Naive thymus-derived CD8-positive, alpha-beta T cell (primary cell): ENCODE data around the gene CYTH1. TPM values are rescaled to one million over a fixed set of nuclear protein-coding genes. Genes with fewer than 3 reads are reported as not detected.

Source experiments
- ATAC-seq, 2 donors: fragments of 150-1000 bp; cut with Tn5 transposase in 1 of 2; sonication (Bioruptor Pico), chemical (Tn5 transposase) in 1 of 2; 1 replicate in 1 of 2; 2 replicates in 1 of 2; pipeline ENCODE4 v1.10.0; 2021; ENCODE audit warnings: mild to moderate bottlenecking in 2 of 2, moderate library complexity in 2 of 2
- POLR2A ChIA-PET: fragments of 350-600 bp; sonication (Branson Sonifier 250); formaldehyde crosslinking; loops from one replicate; lab custom pipeline; 2021; ENCODE audit warnings: antibody characterized with exemption; lab: Charles Lee
- DNase-seq, 10 donors: peaks; one replicate each; pipeline versions ENCODE4 v3.0.0 to v3.0.0-alpha.2; 2020 to 2022
- H3K27ac Mint-ChIP-seq, 10 donors: one replicate each; pipeline ENCODE4 v1.8.0; 2020 to 2022; ENCODE audit warnings: mild to moderate bottlenecking in 10 of 10, mixed read lengths in 10 of 10, moderate library complexity in 4 of 10, inconsistent platforms in 1 of 10
- H3K27me3 Mint-ChIP-seq, 5 donors: one replicate each; pipeline ENCODE4 v1.8.0; 2021 to 2022; ENCODE audit warnings: mixed read lengths in 5 of 5
- H3K36me3 Mint-ChIP-seq, 3 donors: one replicate each; pipeline ENCODE4 v1.8.0; 2020 to 2022; ENCODE audit warnings: mixed read lengths in 3 of 3, mild to moderate bottlenecking in 2 of 3, inconsistent platforms in 1 of 3
- H3K4me1 Mint-ChIP-seq, 4 donors: one replicate each; pipeline ENCODE4 v1.8.0; 2021 to 2022; ENCODE audit warnings: mixed read lengths in 4 of 4
- H3K4me3 Mint-ChIP-seq, 10 donors: one replicate each; pipeline ENCODE4 v1.8.0; 2020 to 2022; ENCODE audit warnings: mild to moderate bottlenecking in 10 of 10, mixed read lengths in 10 of 10, moderate library complexity in 6 of 10, inconsistent platforms in 1 of 10
- H3K9me3 Mint-ChIP-seq, 9 donors: one replicate each; pipeline ENCODE4 v1.8.0; 2020 to 2022; ENCODE audit warnings: mixed read lengths in 9 of 9, mild to moderate bottlenecking in 3 of 9, inconsistent platforms in 1 of 9, moderate library complexity in 1 of 9
- polyA plus RNA-seq, 3 donors: library from polyadenylated mRNA; unstranded; fragments of 300-500 nt; fragmentation: Illumina TruSeq; gene quantifications; one replicate each; pipeline ENCODE4 v1.2.3, GENCODE V29; 2021
- total RNA-seq, 8 experiments: library from RNA in 2 of 8; stranded (reverse) in 2 of 8; gene quantifications; one replicate each; pipeline ENCODE4 v1.2.3 and lab custom pipeline; 2021 to 2026

Gene CYTH1
- total and polyA plus RNA-seq, 5 experiments from 2014 or later: 220 to 423 (median 320) TPM

DNA sequence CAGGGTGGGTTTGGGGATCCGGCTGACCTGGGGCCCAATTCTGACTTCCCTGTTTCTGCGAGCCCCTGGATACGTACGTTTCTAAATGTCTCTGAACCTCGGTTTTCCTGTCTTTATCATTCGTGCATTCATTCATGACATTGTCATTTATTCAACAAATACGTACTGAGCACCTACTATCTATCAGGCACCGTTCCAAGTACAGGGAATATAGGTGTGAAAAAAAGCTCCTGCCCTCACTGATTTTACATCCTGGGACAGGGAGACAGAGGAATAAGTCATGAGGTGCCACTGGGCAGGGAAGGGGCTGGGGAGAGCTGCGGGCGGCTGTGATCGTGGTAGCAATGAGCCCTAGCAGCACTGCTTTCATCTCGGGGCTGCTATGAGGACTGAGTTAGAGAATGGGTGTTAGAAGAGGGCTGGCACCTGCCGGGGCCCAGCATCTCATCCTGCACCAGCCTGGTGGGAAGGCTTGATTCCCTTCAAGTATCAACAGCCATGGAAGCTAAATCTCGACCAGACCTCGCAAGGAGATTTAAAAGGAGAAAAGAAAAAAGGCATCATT lies 116.6 kb downstream of the CYTH1 start:
- H3K36me3 Mint-ChIP-seq: peaks cover 0 to 14% (median 2%) of the 10 kb centered on the region in 3 donors
- H3K27me3 Mint-ChIP-seq: no peaks in the 10 kb centered on the region
- H3K9me3 Mint-ChIP-seq: no peaks in the 10 kb centered on the region
- peaks cover 27 to 43% (median 36%) of the 10 kb centered on the region in 4 donors for H3K4me1 Mint-ChIP-seq
- peak overlapping the region; percentile 64 to 93 (median 87) for H3K27ac Mint-ChIP-seq
- DNase-seq (peak in 1 of 10 donors; percentile 19), ATAC-seq (peak; percentile 62 to 68)
- POLR2A ChIA-PET: interaction anchor here (1.0 to 1.5 kb wide), 4 partner anchors 10 to 536 kb away, joined by 3 to 11 read pairs (median 4); no protein-coding TSS in a partner anchor
- peak overlapping the region; percentile 45 to 84 (median 73) for H3K4me3 Mint-ChIP-seq

DNA sequence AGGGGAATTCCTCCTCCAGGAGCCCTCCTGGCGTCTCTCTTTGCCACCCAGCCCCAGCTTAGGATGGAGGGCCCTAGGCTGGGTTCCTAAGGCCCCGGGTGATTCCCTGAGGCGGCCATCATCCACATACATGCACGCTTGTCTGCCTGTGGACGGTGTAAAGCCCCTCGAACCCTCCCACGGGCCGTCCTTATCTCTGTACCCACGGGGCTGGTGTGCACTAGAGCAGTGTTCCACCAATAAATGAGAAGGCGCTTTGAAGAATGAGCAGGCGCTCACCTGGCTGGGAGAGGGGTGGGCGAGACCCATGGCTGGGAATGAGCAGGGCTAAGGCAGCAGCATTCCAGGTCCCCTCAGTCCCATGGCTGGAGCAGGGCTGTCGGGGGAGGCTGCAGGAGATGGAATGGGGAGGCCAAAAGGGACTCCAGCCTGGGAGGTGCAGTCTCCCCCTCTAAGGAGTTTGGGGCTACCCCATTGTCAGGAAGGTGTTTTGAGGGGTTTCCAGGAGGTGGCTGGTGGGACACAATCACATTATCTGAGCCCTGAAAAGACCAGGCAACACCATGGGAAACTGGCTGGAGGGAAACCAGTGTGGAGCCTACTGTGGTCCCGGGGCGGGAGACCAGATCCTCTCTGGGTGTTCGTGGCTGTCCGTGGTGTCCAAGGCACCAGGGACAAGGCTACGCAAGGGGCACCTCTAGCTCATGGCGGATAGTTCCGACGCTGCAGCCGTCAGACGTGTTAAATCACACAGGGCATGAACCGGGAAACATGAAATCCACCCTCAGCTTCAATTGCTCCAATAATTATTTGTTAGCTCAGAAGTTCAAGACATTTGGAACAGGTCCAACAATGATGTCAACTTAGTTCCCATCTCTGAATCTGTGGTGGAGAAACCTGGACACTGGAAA lies 117.3 kb downstream of the CYTH1 start:
- DNase-seq (no peak), ATAC-seq (no peak)
- Mint-ChIP-seq H3K36me3 (peaks cover 0 to 14% (median 2%) of the 10 kb centered on the region in 3 donors), H3K27ac (peak overlapping the region in 8 of 10 donors; percentile 7 to 88 (median 76)), H3K4me3 (peak overlapping the region in 7 of 10 donors; percentile 8 to 84 (median 66)), H3K27me3 (no peaks in the 10 kb centered on the region), H3K4me1 (peaks cover 24 to 40% (median 34%) of the 10 kb centered on the region in 4 donors), H3K9me3 (no peaks in the 10 kb centered on the region)
- POLR2A ChIA-PET: interaction anchor here (1.0 to 1.5 kb wide), 2 partner anchors 10 to 535 kb away, joined by 3 to 5 read pairs; no protein-coding TSS in a partner anchor

DNA sequence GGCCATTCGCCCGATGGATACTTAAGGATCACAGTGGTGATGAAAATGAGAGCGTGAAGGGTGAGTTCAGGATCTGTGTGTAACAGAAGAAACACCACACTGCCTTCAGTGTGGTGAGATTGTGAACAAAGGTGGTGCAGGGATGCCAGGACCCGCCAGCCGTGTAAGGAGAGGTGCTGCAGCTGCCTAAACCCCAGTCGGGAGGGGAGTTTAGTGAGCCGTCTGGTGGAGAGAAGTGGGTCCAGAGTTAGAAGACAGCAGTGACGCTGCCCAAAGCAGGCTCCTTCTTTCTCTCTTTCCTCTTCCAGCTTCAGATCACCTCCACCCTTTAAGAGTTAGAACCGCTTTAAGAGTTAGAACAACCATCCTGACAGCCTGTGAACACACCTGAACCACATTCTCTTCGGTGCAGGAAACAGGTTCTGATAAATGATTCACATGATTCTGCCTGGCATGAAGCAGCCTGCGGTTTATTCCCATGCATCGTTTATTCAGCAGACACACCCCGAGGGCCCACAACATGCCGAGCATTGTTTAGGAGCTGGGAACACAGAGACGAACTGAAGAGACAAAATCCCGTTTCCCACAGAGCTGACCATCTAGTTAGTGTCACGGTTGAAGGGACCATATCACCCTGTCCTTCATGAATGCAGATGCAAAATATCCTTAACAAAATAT lies 120.8 kb downstream of the CYTH1 start:
- POLR2A ChIA-PET: no interaction called here
- ATAC-seq (no peak), DNase-seq (no peak)
- no peak overlapping the region for H3K27ac Mint-ChIP-seq
- H3K27me3 Mint-ChIP-seq: no peaks in the 10 kb centered on the region
- H3K9me3 Mint-ChIP-seq: no peaks in the 10 kb centered on the region
- no peak overlapping the region for H3K4me3 Mint-ChIP-seq
- peaks cover 9 to 22% (median 18%) of the 10 kb centered on the region in 4 donors for H3K4me1 Mint-ChIP-seq
- H3K36me3 Mint-ChIP-seq: peaks cover 0 to 6% (median 0%) of the 10 kb centered on the region in 3 donors

DNA sequence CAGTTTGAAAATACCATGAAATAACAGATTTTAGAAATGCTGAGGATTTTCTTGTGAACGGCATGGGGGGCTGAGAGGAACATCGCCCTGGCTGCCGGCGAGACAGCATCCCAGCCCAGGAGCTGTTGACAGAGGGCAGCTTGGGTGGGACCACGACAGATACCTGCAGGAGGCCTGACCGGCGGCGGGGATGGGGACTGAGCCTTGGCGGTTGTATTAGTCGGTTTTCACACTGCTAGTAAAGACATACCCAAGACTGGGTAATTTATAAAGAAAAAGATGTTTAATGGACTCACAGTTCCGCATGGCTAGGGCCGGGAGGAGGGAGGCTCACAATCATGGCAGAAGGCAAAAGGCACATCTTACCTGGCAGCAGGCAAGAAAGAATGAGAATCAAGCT lies 122.5 kb downstream of the CYTH1 start:
- POLR2A ChIA-PET: no interaction called here
- no peak overlapping the region for H3K27ac Mint-ChIP-seq
- H3K9me3 Mint-ChIP-seq: no peaks in the 10 kb centered on the region
- no peaks in the 10 kb centered on the region for H3K27me3 Mint-ChIP-seq
- DNase-seq (no peak), ATAC-seq (no peak)
- H3K4me1 Mint-ChIP-seq: peaks cover under 1 to 5% (median 2%) of the 10 kb centered on the region in 4 donors
- H3K4me3 Mint-ChIP-seq: no peak overlapping the region
- H3K36me3 Mint-ChIP-seq: peaks cover 0 to 3% (median 0%) of the 10 kb centered on the region in 3 donors

DNA sequence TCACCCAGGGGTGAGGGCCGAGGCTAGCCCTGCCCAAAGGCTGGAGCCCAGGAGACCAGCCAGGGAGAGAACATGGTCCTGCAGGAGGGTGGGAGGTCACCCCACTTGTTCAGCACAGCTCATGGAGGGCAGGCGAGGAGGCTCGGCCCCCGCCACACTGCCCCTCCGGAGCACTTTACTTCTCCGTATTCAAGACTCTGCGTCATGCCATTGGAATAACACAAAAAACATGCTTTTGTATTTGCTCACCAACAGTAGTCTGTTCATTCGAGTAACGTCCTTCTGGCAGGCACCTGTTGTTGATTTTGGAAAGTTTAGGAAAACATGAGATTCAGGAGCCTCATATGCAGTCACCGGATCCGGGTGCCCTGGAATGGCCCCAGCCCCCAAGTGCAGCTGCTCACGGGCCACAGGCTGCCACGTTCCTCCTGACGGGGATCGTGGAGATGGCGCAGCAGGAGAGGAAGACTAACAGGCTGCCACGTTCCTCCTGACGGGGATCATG lies 123.7 kb downstream of the CYTH1 start:
- H3K9me3 Mint-ChIP-seq: no peaks in the 10 kb centered on the region
- no peaks in the 10 kb centered on the region for H3K27me3 Mint-ChIP-seq
- DNase-seq (no peak), ATAC-seq (no peak)
- POLR2A ChIA-PET: no interaction called here
- peaks cover 0 to 3% (median 0%) of the 10 kb centered on the region in 3 donors for H3K36me3 Mint-ChIP-seq
- H3K4me3 Mint-ChIP-seq: no peak overlapping the region
- peak overlapping the region in 1 of 10 donors; percentile 31 for H3K27ac Mint-ChIP-seq
- peaks cover 0 to 2% (median 0%) of the 10 kb centered on the region in 4 donors for H3K4me1 Mint-ChIP-seq

DNA sequence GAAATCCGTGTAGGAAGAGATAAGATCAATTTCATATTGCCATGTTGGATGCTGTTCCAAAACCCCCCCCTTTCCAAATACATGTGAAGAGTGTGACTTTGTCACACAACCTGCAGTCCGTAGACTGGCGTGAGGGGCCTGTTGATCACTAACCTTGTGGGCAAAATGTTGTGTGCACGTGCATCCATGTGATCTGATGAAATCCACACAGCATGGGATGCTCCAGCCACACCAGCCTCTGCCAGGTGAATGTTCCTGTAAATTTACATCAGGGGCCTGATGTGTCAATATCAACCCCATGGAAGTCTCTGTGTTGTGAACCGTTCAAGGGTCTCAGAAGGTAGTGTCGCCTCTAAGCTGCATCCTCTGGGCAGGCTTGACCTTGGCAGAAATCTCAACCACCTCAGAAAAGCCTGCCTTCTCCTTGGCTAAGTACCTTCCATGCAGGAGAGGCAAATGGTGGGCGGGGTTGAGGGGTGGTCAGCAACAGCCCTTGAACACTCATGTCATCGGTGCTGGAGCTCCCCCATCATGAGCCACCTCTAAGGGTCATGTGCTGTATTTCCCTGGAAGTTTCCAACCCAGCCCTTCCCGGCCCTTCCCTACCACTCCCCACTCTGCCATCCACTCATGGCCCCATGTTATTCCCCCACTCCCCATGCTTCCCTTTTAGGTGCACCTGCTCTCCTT lies 126.7 kb downstream of the CYTH1 start:
- no peaks in the 10 kb centered on the region for H3K9me3 Mint-ChIP-seq
- H3K4me3 Mint-ChIP-seq: no peak overlapping the region
- no peak overlapping the region for H3K27ac Mint-ChIP-seq
- POLR2A ChIA-PET: interaction anchor here (1.4 kb wide), 1 partner anchor 11 kb away, joined by 11 read pairs; no protein-coding TSS in a partner anchor
- DNase-seq (no peak), ATAC-seq (no peak)
- no peaks in the 10 kb centered on the region for H3K27me3 Mint-ChIP-seq
- peaks cover 0 to 3% (median 0%) of the 10 kb centered on the region in 3 donors for H3K36me3 Mint-ChIP-seq
- H3K4me1 Mint-ChIP-seq: no peaks in the 10 kb centered on the region

DNA sequence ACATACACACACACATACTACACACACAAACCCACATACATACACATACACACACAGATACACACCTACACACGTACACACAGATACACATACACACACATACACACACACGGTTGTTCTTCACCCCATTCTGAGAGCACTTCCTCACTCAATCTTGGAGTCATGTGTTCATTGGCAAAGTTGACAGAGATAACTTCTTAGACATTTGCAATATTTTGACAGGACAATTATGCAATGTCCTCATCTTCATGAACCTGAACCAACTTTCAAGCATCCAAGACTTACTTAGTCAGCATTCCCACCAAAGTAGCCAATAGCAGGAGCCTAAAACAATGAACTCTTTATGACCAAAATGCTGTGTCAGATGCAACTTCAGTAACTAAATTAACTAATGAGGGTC lies 127.7 kb downstream of the CYTH1 start:
- no peak for DNase-seq
- Mint-ChIP-seq H3K4me3 (no peak overlapping the region), H3K27ac (no peak overlapping the region), H3K36me3 (peaks cover 0 to 1% (median 0%) of the 10 kb centered on the region in 3 donors), H3K27me3 (peaks cover 0 to 4% (median 0%) of the 10 kb centered on the region in 5 donors), H3K9me3 (no peaks in the 10 kb centered on the region), H3K4me1 (no peaks in the 10 kb centered on the region)
- ATAC-seq: no peak
- POLR2A ChIA-PET: interaction anchor here (0.8 kb wide), 1 partner anchor 12 kb away, joined by 3 read pairs; no protein-coding TSS in a partner anchor

DNA sequence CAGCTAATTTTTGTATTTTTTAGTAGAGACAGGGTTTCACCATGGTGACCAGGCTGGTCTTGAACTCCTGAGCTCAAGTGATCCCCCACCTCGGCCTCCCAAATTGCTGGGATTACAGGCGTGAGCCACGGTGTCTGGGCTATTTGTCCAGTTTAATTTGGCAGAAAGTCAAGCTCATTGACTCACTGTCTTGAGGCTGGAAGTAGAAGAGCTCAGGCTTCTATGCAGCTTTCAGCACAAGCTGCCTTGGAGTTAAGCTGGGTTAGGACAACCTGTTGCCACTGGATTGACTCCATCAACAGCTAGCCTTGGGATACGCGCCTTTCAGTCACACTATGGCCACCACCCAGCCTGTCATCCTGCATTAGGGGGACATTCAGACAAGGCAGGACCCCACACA lies 128.7 kb downstream of the CYTH1 start:
- ATAC-seq (no peak), DNase-seq (no peak)
- Mint-ChIP-seq H3K36me3 (peaks cover 0 to 4% (median 0%) of the 10 kb centered on the region in 3 donors), H3K27ac (peak overlapping the region in 1 of 10 donors; percentile 16), H3K4me1 (no peaks in the 10 kb centered on the region), H3K9me3 (peaks cover 0 to 4% (median 0%) of the 10 kb centered on the region in 9 donors), H3K4me3 (no peak overlapping the region), H3K27me3 (peaks cover 0 to 9% (median 0%) of the 10 kb centered on the region in 5 donors)
- POLR2A ChIA-PET: interaction anchor here (0.6 kb wide), 1 partner anchor 79 kb away, joined by 8 read pairs; no protein-coding TSS in a partner anchor

DNA sequence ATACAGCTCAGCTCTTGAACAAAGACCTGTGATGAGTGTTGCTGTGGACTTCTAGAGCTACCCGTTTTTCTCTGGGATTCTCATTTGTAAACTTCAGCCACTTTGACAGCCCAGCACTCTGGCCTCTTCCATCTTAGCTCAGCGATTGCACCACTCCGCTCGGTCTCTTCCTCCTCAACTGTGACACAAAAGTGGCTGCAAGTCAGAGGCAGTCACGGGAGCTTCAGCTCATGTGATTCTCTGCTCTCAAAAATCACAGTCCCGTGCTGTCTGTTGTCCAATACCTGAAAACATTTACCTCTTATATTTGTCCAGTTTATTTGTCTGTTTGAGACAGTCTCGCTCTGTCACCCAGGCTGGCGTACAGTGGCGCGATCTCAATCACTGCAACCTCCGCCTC lies 129.2 kb downstream of the CYTH1 start:
- H3K9me3 Mint-ChIP-seq: peaks cover 0 to 8% (median 2%) of the 10 kb centered on the region in 9 donors
- H3K4me1 Mint-ChIP-seq: no peaks in the 10 kb centered on the region
- ATAC-seq (no peak), DNase-seq (no peak)
- H3K4me3 Mint-ChIP-seq: no peak overlapping the region
- peaks cover 0 to 9% (median 0%) of the 10 kb centered on the region in 3 donors for H3K36me3 Mint-ChIP-seq
- peaks cover 0 to 9% (median 0%) of the 10 kb centered on the region in 5 donors for H3K27me3 Mint-ChIP-seq
- no peak overlapping the region for H3K27ac Mint-ChIP-seq
- POLR2A ChIA-PET: interaction anchor here (0.6 kb wide), 1 partner anchor 80 kb away, joined by 8 read pairs; no protein-coding TSS in a partner anchor

DNA sequence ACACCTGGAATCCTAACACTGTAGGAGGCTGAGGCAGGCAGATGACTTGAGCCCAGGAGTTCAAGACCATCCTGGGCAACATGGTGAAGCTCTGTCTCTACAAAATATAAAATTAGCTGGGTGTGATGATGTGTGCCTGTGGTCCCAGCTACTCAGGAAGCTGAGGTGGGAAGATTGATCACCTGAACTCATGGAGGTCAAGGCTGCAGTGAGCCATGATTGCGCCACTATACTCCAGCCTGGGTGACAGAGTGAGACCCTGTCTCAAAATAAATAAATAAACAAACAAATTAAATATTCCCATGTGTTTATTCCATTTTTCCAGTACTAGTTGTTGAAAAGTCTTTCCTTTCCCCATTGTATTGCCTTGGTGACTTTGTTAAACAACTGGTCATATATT lies 130.0 kb downstream of the CYTH1 start:
- no peak overlapping the region for H3K27ac Mint-ChIP-seq
- peaks cover 0 to 10% (median 2%) of the 10 kb centered on the region in 9 donors for H3K9me3 Mint-ChIP-seq
- DNase-seq (no peak), ATAC-seq (no peak)
- peaks cover 0 to 9% (median 0%) of the 10 kb centered on the region in 3 donors for H3K36me3 Mint-ChIP-seq
- H3K4me3 Mint-ChIP-seq: no peak overlapping the region
- H3K27me3 Mint-ChIP-seq: peaks cover 0 to 9% (median 0%) of the 10 kb centered on the region in 5 donors
- H3K4me1 Mint-ChIP-seq: peaks cover 0 to 3% (median 0%) of the 10 kb centered on the region in 4 donors
- POLR2A ChIA-PET: no interaction called here

DNA sequence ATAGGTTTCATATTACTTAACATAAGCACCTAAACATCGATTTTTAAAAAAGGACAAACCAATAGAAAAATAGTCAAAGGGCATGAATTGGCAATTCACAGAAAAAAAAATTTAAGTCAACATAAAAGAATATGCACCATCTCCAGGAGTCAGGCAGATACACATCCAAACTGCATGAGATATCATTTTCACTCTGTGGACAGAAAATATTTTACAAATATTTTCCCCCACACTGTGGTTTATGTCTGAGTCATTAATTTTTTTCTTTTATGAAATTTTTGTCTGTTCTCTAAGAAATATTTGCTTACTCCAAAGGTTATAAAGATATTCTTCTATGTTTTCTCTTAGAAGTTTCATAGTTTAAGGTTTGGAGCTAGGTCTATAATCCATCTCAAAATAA lies 130.5 kb downstream of the CYTH1 start:
- peaks cover 0 to 9% (median 0%) of the 10 kb centered on the region in 3 donors for H3K36me3 Mint-ChIP-seq
- H3K27me3 Mint-ChIP-seq: peaks cover 0 to 9% (median 0%) of the 10 kb centered on the region in 5 donors
- no peak for ATAC-seq
- POLR2A ChIA-PET: no interaction called here
- H3K4me3 Mint-ChIP-seq: no peak overlapping the region
- H3K9me3 Mint-ChIP-seq: peaks cover 0 to 10% (median 2%) of the 10 kb centered on the region in 9 donors
- no peak overlapping the region for H3K27ac Mint-ChIP-seq
- peaks cover 0 to 4% (median under 1%) of the 10 kb centered on the region in 4 donors for H3K4me1 Mint-ChIP-seq
- no peak for DNase-seq
